HG03060 (cell line): ENCODE results near the gene KCNC2.

Source experiments
- ATAC-seq: cut with Tn5 transposase; IDR thresholded peaks from one replicate; pipeline ENCODE4 v1.9.1; 2021; ENCODE audit warnings: low read depth, moderate number of reproducible peaks; ENCODE audit not compliant: unreplicated experiment

Gene KCNC2

DNA sequence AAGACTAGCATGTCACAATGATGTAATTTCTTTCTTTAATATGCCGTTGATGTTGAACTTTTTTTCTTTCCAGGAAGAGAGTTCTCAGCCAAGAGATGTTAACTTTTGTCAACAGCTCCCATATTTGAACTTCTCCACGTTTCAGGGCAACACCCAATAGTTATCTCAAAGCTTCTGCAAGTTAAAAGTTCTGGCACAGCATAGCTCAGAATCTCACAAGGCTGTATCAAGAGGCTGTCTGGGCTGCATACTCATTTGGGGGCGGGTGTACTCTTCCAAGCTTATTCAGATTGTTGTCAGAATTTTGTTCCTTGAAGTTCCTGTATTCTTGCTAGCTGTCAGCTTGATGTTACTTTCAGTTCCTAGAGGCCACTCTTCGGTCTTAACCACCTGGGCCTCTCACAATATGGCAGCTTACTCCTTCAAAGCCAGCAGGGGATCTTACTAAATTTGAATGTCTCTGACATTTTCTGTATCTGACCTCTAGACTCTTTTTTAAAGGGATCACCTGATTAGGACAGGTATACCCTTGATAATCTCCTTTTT is 38.9 kb downstream of the KCNC2 start:
- no peak for ATAC-seq

DNA sequence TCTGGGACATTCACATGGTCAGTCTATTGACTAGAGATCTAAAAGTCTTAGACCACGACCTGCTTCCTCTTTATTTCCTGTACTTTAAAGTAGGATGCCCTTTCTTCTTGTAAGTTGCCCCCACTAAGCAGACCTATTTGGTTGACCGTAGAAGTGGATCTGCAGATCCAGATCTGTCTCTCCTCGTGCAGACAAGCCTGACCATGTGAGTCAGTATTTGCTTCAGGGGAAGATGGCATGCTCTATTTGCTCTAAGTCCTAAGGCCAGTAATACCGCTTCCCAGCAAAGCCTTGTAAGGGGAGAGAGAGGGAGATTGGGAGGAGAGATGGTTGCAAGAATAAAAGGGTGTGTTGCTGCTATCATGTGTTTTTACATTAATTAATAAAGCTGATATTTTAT is 46.8 kb downstream of the KCNC2 start:
- no peak for ATAC-seq

DNA sequence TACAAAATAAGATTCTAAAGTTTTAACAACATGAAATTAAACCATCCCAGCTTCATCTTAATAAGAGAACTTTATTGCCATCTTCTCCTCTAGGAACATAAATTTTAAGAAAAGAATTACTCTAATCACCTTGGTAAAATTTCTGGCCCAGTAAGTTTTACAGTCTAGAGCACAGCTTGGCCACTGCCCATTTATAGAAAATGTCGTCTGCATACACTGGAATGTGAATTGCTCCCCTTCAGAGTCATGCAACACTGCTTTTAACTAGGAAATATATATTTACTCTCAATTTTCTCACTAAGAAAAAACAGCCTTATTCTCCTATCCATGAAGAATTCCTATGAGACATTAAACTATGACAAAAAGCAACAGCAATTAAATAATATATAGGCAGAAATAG is 48.2 kb downstream of the KCNC2 start:
- no peak for ATAC-seq

DNA sequence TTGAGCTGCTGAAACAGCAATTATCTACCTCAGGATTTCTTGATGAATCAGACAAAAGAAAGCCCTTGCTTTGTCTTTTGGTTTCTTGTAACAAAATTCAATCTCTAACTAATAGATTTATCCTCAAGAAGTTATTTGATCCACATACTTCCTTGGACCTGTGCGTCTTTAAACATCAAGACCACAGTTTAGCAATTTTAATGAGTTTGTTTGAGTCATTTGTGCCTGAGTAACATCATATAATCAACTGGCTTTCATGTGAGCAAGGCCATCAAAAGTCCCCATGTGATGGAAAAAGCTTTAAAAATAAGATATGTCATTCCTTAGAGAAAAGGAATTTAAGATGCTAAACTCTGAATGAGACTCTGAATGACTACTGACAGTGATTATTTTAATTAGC is 52.3 kb downstream of the KCNC2 start:
- no peak for ATAC-seq

DNA sequence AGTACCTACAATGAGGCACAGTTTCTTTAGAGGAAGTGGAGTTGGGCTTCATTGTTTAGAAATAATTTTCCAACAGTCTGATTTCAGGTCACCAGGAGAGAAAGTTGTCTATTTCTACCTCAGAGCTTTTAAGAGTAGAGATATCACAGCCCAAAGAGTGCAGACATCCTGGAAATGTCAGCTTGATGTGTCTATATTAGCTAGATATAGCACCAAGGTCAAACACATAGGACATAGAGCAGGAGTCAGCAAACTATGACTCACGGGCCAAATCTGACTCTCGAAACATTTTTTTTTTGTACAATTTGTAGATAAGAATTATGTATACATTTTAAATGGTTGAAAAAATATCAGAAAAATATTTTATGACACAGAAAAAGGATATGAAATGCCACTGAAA is 53.7 kb downstream of the KCNC2 start:
- ATAC-seq, result no peak

DNA sequence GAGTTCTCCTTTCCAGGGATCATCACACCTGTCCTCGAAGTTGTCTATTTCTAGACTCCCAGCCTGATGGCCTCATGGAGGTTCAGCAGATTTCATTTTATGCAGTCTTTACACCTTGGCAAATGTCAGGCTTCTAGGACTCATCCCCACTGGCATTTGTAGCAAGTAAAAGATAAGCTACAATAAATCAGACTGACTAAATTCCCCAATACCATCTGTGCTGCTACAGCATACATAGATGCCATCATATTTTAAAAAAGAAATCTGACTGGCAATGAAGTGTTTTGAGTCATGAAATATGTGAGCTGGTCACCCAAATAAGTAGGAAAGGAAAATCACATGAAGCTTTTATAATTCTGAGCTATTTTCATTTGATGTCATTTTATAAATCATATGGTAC is 55.3 kb downstream of the KCNC2 start:
- ATAC-seq, result no peak

DNA sequence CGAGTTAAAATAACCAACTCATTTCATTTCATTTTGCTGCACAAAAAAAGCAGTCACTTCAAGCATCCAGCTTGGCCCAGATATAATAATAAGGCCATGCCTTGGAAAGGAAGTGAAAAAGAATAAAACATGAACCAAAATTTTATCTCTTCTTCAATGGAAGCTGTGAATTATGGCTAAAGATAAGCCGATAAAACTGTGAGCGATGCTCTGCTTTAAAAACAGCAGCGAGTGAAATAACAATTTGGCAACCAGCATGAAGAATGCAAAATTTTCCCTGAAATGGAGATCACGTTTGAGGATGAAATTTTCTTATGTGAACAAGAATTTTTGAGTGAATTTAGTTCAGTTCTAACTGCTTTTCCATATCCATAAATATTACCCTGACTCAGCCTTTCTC is 70.4 kb downstream of the KCNC2 start:
- no peak for ATAC-seq

DNA sequence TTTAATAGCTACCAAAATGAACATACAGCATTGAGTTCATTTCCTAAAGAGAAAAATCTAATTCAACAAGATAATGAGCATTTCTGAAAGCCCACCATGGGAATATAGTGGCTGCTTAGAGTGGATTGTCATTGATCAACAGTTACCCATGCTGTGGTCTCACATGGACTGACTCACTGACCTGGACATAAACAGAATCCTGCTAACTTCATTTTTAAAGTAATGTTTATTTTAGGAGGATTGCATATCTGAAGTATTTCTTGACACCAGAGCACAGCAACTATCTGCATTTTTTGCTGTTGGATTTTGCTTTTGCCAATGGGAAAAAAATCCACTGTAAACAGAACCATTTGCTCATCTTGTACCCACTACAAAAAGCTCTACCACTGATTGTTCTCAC is 71.7 kb downstream of the KCNC2 start:
- ATAC-seq, result no peak

DNA sequence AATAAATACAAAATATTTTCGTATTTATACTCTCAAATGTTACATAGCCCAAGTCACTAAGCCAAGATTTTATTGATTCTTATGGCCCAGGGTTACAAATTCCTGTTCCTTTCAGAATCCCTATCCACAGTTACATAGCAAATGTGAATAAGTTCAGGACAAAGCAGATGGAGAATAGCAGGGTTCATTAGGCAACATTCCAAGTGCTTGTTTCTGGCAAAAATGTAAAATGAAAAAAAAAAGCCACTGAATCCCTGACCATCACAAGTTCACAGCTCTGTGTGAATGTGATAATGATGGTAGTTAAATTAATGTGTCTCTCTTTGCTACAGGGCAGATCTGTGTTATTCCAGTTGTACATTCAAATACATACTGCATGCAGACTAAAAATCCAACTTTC is 74.6 kb downstream of the KCNC2 start:
- no peak for ATAC-seq

DNA sequence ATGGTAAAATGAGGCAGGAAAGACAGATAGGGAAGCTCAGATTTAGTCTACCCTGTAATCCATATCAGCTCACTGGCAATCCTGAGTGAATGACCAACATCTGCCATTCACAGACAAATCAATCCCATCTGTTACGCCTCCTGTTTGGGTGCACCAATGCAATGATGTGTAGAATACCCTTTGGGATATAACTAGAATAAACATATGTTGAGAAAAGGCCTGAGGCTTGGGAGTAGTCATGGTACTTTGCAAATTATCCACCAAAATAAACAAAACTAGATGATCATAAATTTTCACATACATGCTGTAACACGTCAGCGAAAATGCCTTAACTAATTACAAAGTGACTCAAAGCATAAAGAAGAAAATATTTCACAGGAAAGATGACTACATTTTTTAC is 78.8 kb downstream of the KCNC2 start:
- no peak for ATAC-seq

DNA sequence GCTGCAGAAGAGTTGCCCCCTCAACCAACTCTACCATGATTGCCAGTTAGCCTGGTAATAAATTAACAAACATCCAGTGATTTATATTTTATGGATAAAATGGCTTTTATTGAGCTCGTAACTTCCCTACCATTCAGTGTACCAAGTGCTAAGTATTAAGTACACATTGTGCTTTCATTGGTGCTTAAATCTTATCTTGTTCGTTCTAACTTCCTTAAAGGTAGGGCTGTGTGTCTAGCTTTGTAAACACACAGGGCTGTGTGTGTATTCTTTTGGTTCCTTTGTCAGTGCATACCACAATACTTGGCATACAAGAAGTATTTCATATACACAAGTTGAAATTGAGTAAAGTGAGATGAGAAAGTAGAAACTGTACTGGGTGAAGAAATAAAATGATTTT is 80.4 kb downstream of the KCNC2 start:
- no peak for ATAC-seq

DNA sequence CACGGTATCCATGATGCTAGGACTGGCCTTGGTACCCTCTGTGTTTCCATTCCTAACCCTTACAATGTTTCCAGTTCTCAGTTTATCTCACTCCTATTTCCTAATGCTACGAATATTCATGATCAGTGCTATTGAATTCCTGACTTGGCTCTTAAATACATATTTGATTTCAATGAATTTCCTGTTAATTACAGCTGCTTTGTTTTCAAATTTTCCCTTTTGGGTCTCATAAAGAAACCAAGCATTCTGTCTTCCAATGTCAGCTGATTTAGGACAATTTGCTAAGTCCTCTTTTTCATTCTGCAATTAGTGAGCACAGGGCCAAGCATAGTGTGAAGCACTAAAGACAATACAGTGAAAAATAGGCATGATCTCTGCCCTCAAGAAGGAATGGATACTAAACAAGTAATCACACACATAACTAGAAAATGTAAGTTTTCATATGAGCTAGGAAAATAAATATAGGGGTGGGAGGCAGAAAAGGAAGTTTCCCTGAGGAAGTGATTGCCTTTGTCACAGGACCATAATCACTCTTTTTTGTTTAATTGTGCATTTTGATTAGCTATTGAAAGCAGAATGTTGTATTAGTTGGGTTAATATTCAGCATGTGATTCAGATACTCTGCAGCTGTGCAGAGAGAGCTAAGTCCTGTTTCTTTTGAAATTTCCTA is 88.5 kb downstream of the KCNC2 start:
- ATAC-seq, result no peak

DNA sequence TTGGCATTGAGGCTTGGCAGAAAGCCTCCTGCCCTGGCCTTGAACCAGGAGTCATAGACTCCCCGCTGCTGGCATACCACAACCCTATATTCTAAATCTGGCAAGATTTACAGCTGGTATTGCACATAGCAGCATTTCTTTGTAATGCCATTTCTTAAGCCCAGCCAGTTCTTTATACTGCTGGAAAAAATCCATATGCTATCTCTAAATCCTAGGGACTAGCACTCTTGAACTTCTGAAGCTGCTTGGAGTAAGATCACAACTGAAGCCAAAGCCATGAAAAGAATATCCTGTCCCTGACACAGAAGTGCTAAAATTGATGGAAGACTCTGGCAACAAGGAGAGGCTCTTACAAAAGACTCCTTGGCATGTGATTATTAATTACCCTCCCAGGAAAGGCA is 89.3 kb downstream of the KCNC2 start:
- no peak for ATAC-seq

DNA sequence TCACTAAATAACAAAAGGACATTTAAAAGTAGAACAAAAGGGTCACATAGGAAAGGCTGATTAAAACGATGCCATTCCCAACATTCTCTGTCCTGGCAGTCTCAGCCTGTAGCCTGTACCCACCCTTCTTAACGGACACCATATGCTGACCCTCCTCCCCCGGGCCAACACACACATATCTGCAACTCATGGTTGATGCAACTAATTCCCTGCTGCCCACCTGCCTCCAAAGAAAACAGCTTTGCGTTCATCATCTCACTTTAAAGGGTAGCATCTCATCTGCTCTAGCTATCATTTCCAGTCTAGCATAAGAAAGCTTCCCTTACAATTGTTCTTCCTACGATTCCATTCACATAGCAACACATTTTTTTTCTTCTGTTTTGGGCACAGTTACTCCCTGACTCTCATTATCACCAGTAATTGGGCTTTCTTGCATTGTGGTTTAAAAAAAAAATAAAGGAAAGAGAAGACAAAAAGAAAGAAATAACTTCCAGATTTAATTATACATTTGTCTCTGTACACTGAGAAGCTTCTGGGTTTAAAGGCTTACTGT is 92.9 kb downstream of the KCNC2 start:
- no peak for ATAC-seq

DNA sequence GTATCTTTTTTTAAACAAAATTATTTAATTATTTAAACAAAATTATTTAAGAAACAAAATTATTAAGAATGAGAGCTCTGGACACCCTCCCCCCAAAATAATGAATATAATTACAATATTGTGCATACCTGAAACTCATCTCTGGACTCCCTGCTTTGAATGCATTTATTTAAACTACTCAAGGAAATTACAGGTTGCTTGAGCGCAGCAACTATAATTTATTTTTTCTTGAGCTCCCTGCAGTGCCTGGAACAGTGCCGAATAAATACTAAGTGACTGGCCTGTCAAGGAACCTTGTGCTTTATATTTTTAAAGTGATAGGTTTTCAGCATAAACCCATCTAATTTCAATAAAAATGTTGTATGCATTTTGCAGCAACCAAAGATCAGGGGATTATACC is 93.9 kb downstream of the KCNC2 start:
- no peak for ATAC-seq

DNA sequence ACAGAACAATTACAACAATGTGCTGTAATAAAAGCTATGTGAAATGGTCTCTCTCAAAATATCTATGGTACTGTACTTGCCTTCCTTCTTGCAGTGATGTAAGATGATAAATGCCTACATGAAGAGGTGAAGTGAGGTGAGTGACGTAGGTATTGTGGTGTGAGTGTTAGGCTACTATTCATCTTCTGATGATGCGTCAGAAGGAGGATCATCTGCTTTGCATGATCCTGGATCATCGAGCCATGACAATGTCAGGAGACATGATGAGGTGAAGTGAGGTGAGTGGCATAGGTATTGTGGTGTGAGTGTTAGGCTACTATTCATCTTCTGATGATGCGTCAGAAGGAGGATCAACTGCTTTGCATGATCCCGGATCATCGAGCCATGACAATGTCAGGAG is 105.8 kb downstream of the KCNC2 start:
- no peak for ATAC-seq

DNA sequence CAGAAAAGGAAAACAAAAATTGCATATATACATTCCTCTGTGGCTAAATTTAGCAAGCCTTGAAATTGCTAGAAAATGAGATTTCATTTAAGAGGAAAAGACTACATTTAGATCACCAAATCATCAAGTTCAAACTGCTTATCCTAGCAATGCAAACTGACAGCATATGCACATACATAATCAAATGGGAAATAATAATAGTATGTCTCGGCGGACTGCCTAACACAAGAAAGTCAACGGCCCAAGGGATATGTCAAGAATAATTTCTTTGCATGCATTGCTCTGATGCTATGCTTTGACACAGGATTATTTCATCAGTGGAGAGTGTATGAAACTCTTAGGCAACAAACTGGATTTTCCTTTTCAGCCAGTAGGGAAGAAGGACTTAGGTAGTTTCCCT is 107.9 kb downstream of the KCNC2 start:
- no peak for ATAC-seq

DNA sequence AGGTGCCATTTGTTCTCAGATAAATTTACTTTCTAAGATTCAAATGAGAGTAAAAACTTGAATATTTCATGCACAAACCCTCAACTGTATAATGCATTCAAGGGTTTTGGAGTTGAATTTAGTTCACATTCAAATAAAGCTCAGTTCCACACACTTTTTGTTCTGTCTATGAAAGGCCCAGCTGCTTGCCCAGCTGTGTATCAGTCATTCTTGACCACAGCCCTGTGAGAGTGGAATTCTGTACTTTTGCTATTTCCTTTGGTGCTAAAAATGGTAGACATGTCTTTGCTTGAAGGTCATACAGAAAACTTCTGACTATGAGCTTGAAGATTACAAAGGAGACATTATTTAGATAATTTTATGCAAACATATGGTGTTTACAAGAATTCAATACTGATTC is 110.4 kb downstream of the KCNC2 start:
- no peak for ATAC-seq

DNA sequence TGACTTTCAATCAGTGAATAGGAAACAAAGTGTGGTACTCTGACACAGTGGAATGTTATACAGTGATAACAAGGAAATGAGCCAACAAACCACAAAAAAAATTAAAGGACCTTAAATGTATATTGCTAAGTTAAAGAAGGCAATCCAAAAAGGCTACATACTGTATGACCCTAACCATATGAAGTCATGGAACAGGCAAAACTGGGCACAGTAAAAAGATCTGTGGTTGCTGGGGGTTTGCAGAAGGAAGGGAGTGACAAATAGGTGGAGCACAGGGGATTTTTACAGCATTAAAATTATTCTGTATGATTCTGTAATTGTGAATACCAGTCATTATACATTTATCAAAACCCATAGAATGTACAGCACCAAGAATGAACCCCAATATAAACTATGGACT is 112.6 kb downstream of the KCNC2 start:
- no peak for ATAC-seq

DNA sequence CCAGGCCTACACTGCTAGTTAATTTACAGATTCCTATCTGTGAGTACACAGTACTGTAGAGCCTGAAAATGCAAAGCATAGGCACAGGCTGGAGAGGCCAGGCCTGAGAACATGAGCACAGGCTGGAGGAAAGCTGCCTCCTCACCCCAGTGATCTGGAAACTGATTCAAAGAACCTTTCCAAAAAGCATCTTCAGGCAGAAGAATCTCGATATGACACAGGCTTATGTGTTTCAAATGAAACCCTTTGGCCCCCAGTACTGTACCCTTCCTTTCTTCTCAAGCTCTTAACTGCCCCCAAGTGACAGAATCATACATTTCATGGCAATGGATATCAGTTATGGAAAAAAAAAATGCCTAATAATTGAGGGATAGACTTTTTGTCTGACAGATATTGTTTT is 122.0 kb downstream of the KCNC2 start:
- ATAC-seq, result no peak

DNA sequence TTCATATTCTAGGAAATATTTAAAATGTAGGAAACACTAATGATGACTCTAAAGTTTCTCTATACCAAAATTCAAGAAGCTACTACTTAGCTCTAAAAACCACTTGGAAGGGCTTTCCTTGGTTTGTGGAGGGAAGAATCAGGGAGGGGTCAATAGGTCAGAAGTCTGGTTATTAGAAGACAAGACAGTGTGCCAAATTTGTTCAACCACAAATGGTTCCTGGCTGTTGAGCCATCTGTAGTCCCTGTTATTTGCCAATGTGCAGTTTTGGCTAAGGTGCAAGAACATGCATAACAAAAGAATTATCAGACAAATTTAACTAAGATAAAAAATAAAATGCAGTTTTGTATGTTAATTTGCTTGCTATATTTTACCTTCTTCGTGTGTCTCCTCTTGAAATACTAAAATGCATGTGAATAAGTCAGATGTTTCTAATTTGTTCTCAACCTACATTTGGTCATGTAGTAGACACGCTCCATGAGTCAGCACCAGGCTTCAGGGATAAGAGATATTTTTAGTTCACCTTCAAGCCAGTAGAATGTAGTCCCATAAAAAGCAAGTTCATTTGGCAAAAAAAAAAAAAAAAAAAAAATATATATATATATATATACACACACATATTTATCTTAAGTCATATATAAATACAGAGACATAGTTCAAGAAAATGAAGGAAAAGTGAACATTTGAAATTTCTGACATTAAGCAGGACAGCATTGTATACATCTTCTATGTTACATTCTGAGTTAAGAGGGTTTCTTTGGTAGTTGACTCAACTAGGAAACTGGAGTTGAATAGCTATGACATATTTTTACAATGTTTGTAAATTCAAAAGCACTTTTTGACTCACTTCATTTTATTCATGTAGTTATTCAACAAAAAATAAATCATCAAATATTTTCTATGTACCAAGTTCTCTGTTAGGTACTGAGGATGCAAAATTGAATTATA is 123.3 kb downstream of the KCNC2 start:
- ATAC-seq, result no peak

DNA sequence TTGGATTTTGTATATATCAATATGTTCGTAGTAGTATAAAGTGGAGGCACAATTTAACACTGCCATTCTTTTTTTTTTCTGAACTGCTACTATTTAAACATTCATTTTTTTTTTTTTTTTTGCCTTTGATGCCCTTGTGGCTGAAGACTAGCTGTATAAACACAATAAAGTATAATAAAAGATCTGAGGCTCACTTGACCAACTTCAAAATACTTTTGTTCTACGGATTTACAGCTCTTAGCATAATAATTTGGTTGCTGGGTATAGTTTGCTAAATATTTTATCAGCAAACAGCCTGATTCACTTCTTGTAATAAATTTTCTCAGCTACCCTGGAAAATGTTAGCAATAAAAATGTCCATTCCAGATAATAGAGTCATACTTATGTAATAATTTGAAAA is 128.3 kb downstream of the KCNC2 start:
- no peak for ATAC-seq
